B cell (primary cell): Measurements from ENCODE around the gene MIPEP. TPM values are rescaled to one million over a fixed set of nuclear protein-coding genes. Genes with fewer than 3 reads are reported as not detected.

Experiments used
- ATAC-seq: fragments of 200-7000 bp; cut with Tn5 transposase; one replicate; pipeline ENCODE4 v1.10.0; 2021; ENCODE audit warnings: low read depth, mild to moderate bottlenecking, moderate number of reproducible peaks, moderate library complexity
- CTCF ChIA-PET: fragments of 350-600 bp; sonication (Branson Sonifier 250); formaldehyde crosslinking; loops from one replicate; lab custom pipeline; 2021; ENCODE audit warnings: antibody characterized with exemption, inconsistent platforms; lab: Charles Lee
- POLR2A ChIA-PET: fragments of 350-600 bp; sonication (Branson Sonifier 250); formaldehyde crosslinking; loops from one replicate; lab custom pipeline; 2021; ENCODE audit warnings: antibody characterized with exemption; lab: Charles Lee
- DNase-seq: peaks from one replicate; pipeline ENCODE4 v3.0.0; 2013
- H2AFZ ChIP-seq: 2 replicates; pipeline ENCODE4 v1.6.1; 2012; ENCODE audit warnings: mild to moderate bottlenecking, low read depth, low read length; ENCODE audit not compliant: insufficient read depth, poor library complexity, severe bottlenecking
- H3K27ac ChIP-seq, 2 donors: 1 replicate in 1 of 2; 2 replicates in 1 of 2; pipeline ENCODE4 v1.5.1; 2012 to 2013; ENCODE audit warnings: low read length in 2 of 2, mild to moderate bottlenecking in 2 of 2, moderate library complexity in 1 of 2
- H3K27me3 ChIP-seq, 4 experiments: fragments of 200-600 bp in 1 of 4; sonication (generic) in 1 of 4; replicated peaks in 1 of 4; 1 replicate in 2 of 4; 2 replicates in 2 of 4; pipeline versions ENCODE4 v1.6.1 to v1.7.0; 2013 to 2016; ENCODE audit warnings: low read length in 3 of 4, mild to moderate bottlenecking in 2 of 4, mixed read lengths in 1 of 4, moderate library complexity in 1 of 4; ENCODE audit not compliant: insufficient read depth in 4 of 4, control insufficient read depth in 3 of 4; ENCODE audit errors: control extremely low read depth in 1 of 4
- H3K36me3 ChIP-seq, 2 experiments: replicated peaks in 1 of 2; 1 replicate in 1 of 2; 2 replicates in 1 of 2; pipeline versions ENCODE4 v1.6.1 to v1.7.1; 2013; ENCODE audit warnings: low read length in 1 of 2; ENCODE audit not compliant: insufficient read depth in 2 of 2, control insufficient read depth in 1 of 2; ENCODE audit errors: control extremely low read depth in 1 of 2, extremely low read depth in 1 of 2
- H3K4me1 ChIP-seq, 2 donors: fragments of 200-600 bp in 1 of 2; sonication (generic) in 1 of 2; 1 replicate in 1 of 2; 2 replicates in 1 of 2; pipeline versions ENCODE4 v1.5.1 to v1.6.1; 2013 to 2017; ENCODE audit warnings: low read length in 2 of 2; ENCODE audit not compliant: control insufficient read depth in 2 of 2, insufficient read depth in 2 of 2
- H3K4me2 ChIP-seq: replicated peaks from 2 replicates; pipeline ENCODE3; 2012; ENCODE audit warnings: mild to moderate bottlenecking, low read depth, low read length; ENCODE audit not compliant: poor library complexity, severe bottlenecking
- H3K4me3 ChIP-seq, 5 experiments: fragments of 200-600 bp in 1 of 5; sonication (generic) in 1 of 5; 1 replicate in 3 of 5; 2 replicates in 2 of 5; pipeline versions ENCODE4 v1.5.1 to v1.7.0; 2011 to 2016; ENCODE audit warnings: low read length in 4 of 5, mild to moderate bottlenecking in 4 of 5, low read depth in 2 of 5, control low read depth in 1 of 5, moderate library complexity in 1 of 5; ENCODE audit not compliant: insufficient read depth in 1 of 5; ENCODE audit errors: control extremely low read depth in 1 of 5, extremely low read depth in 1 of 5
- H3K79me2 ChIP-seq: fragments of 200-600 bp; sonication (generic); one replicate; pipeline ENCODE4 v1.6.0; 2016; ENCODE audit warnings: low read length; ENCODE audit not compliant: control insufficient read depth, insufficient read depth
- H3K9ac ChIP-seq: fragments of 200-600 bp; sonication (generic); 2 replicates; pipeline ENCODE4 v1.6.1; 2017; ENCODE audit warnings: mild to moderate bottlenecking, low read length, moderate library complexity
- H3K9me3 ChIP-seq, 3 donors: one replicate each; pipeline versions ENCODE4 v1.6.1 to v1.7.1; 2013; ENCODE audit warnings: low read length in 2 of 3; ENCODE audit not compliant: control insufficient read depth in 2 of 3, insufficient read depth in 1 of 3; ENCODE audit errors: control extremely low read depth in 1 of 3
- H4K20me1 ChIP-seq: 2 replicates; pipeline ENCODE4 v1.6.0; 2012; ENCODE audit warnings: mild to moderate bottlenecking, low read length; ENCODE audit not compliant: insufficient read depth, control insufficient read depth, poor library complexity, severe bottlenecking
- H3K27ac Mint-ChIP-seq: one replicate; pipeline ENCODE4 v1.8.0; 2021; ENCODE audit warnings: mixed read lengths
- H3K27me3 Mint-ChIP-seq: one replicate; pipeline ENCODE4 v1.8.0; 2021; ENCODE audit warnings: mixed read lengths
- H3K4me1 Mint-ChIP-seq: one replicate; pipeline ENCODE4 v1.8.0; 2021; ENCODE audit warnings: mixed read lengths
- H3K4me3 Mint-ChIP-seq: one replicate; pipeline ENCODE4 v1.8.0; 2021; ENCODE audit warnings: mixed read lengths
- H3K9me3 Mint-ChIP-seq: one replicate; pipeline ENCODE4 v1.8.0; 2022; ENCODE audit warnings: mixed read lengths; ENCODE audit not compliant: insufficient read depth
- CTCF ChIP-seq: fragments of 200-600 bp; IDR thresholded peaks from one replicate; pipeline ENCODE4 v1.8.0; 2022; ENCODE audit warnings: antibody characterized with exemption, mild to moderate bottlenecking
- EZH2 ChIP-seq: IDR thresholded peaks from 2 replicates; pipeline ENCODE4 v1.6.1; 2012; ENCODE audit warnings: borderline replicate concordance, low read depth, mild to moderate bottlenecking, moderate library complexity, low read length; ENCODE audit not compliant: insufficient read depth, poor library complexity, severe bottlenecking
- WGBS: methylation state at CpG from one replicate; pipeline ENCODE4 v1.1.5; 2013; ENCODE audit warnings: missing lambda C conversion rate; ENCODE audit not compliant: insufficient coverage; 5-methylcytosine and 5-hydroxymethylcytosine counted together
- intact Hi-C: fragments of 100-400 bp; cut with micrococcal nuclease; formaldehyde crosslinking; loops from one replicate; pipeline ENCODE4 v1.10.0; 2022
- polyA plus RNA-seq: library from polyadenylated mRNA; depleted of rRNA; stranded (reverse); fragments of >200 nt; gene quantifications from 2 replicates; pipeline ENCODE4 v1.2.3, GENCODE V29; 2012
- total RNA-seq, 2 donors: library from RNA; stranded (reverse); fragments of 120-200 nt in 1 of 2; gene quantifications; 1 replicate in 1 of 2; 2 replicates in 1 of 2; pipeline versions ENCODE4 v1.2.3 to v1.2.4, GENCODE V29; 2013 to 2022

Gene MIPEP
- total and polyA plus RNA-seq, 2 donors (not counting 1 experiment from before 2014, with no cell fraction given): 6.2 to 16.9 TPM

- H3K27me3 Mint-ChIP-seq: no peaks in the 10 kb centered on the region
- CTCF ChIA-PET: no interaction called here
- H3K27ac Mint-ChIP-seq: no peak overlapping the region
- POLR2A ChIA-PET: no interaction called here
- H3K4me1 Mint-ChIP-seq: peaks cover 31% of the 10 kb centered on the region
- Histone ChIP-seq H2AFZ (no peak overlapping the region), H3K4me2 (no peak overlapping the region), H3K9ac (no peak overlapping the region), H3K36me3 (no peaks in the 10 kb centered on the region), H3K27ac (no peak overlapping the region), H3K4me3 (no peak overlapping the region), H4K20me1 (no peaks in the 10 kb centered on the region), H3K27me3 (peaks cover 0 to 7% (median 0%) of the 10 kb centered on the region in 4 experiments), H3K9me3 (peaks cover 0 to 12% (median 0%) of the 10 kb centered on the region in 3 donors), H3K4me1 (peaks cover 15 to 18% of the 10 kb centered on the region in 2 donors), H3K79me2 (no peaks in the 10 kb centered on the region)
- DNase-seq (no peak), ATAC-seq (no peak)
- no peak overlapping the region for H3K4me3 Mint-ChIP-seq
- 92% methylated on average over 1 of the region's 5 CpGs for WGBS
- intact Hi-C loops: no loop called here
- no peak for TF ChIP-seq CTCF
- no peak for TF ChIP-seq EZH2
- H3K9me3 Mint-ChIP-seq: no peaks in the 10 kb centered on the region
Observed at GRCh38 chr13:23797276-23797903, 91.8 kb downstream of the MIPEP start.

- Mint-ChIP-seq H3K9me3 (no peaks in the 10 kb centered on the region), H3K27ac (no peak overlapping the region), H3K4me3 (no peak overlapping the region), H3K4me1 (peaks cover 31% of the 10 kb centered on the region), H3K27me3 (no peaks in the 10 kb centered on the region)
- peaks cover 0 to 10% (median 0%) of the 10 kb centered on the region in 3 donors for H3K9me3 ChIP-seq
- no CpG with 5 or more reads among the region's 2 CpGs for WGBS
- intact Hi-C loops: no loop called here
- POLR2A ChIA-PET: no interaction called here
- H3K27me3 ChIP-seq: peaks cover 0 to 7% (median 2%) of the 10 kb centered on the region in 4 experiments
- H3K79me2 ChIP-seq: no peaks in the 10 kb centered on the region
- CTCF ChIA-PET: no interaction called here
- peaks cover 15 to 18% of the 10 kb centered on the region in 2 donors for H3K4me1 ChIP-seq
- no peak overlapping the region for H3K4me3 ChIP-seq
- DNase-seq: no peak
- H3K27ac ChIP-seq: no peak overlapping the region
- no peak for ATAC-seq
- no peak for TF ChIP-seq EZH2
- TF ChIP-seq CTCF: no peak
- no peak overlapping the region for H2AFZ ChIP-seq
- H3K36me3 ChIP-seq: no peaks in the 10 kb centered on the region
- no peaks in the 10 kb centered on the region for H4K20me1 ChIP-seq
- H3K9ac ChIP-seq: no peak overlapping the region
- H3K4me2 ChIP-seq: no peak overlapping the region
Observed at GRCh38 chr13:23796551-23796950, 92.6 kb downstream of the MIPEP start.
